ENCODE measurements around the gene ARHGEF10L.

The ARHGEF10L gene

GRCh38 chr1:17520473-17521319 is 18.8 kb upstream of the ARHGEF10L start:
- DNase-seq (ENCODE audit: low read depth) = no peak

- DNase-seq (ENCODE audit: low read depth) = no peak
Measured at GRCh38 chr1:17521946-17522612, 17.4 kb upstream of the ARHGEF10L start.

GRCh38 chr1:17523321-17524041 is 16.0 kb upstream of the ARHGEF10L start:
- no peak for DNase-seq (ENCODE audit: low read depth)

- DNase-seq (ENCODE audit: low read depth) = no peak
Measured at GRCh38 chr1:17524645-17525044, 14.9 kb upstream of the ARHGEF10L start.

GRCh38 chr1:17525996-17526686 is 13.4 kb upstream of the ARHGEF10L start:
- DNase-seq (ENCODE audit: low read depth) = no peak

- DNase-seq (ENCODE audit: low read depth) = no peak
Measured at GRCh38 chr1:17527036-17527914, 12.2 kb upstream of the ARHGEF10L start.

- no peak for DNase-seq (ENCODE audit: low read depth)
Measured at GRCh38 chr1:17529381-17529780, 10.1 kb upstream of the ARHGEF10L start.

- no peak for DNase-seq (ENCODE audit: low read depth)
Measured at GRCh38 chr1:17531343-17531681, 8.2 kb upstream of the ARHGEF10L start.

GRCh38 chr1:17531682-17532487 is 7.6 kb upstream of the ARHGEF10L start:
- no peak for DNase-seq (ENCODE audit: low read depth)

GRCh38 chr1:17533201-17533600 is 6.3 kb upstream of the ARHGEF10L start:
- DNase-seq (ENCODE audit: low read depth) = no peak

GRCh38 chr1:17535300-17535936 is 4.1 kb upstream of the ARHGEF10L start:
- no peak for DNase-seq (ENCODE audit: low read depth)

GRCh38 chr1:17538010-17538409 is 1.5 kb upstream of the ARHGEF10L start:
- DNase-seq (ENCODE audit: low read depth) = no peak

- no peak for DNase-seq (ENCODE audit: low read depth)
Measured at GRCh38 chr1:17538428-17539117, 925 bp upstream of the ARHGEF10L start.

GRCh38 chr1:17539118-17539476 is 401 bp upstream of the ARHGEF10L start:
- no peak for DNase-seq (ENCODE audit: low read depth)

GRCh38 chr1:17540255-17541001 is 930 bp downstream of the ARHGEF10L start:
- DNase-seq (ENCODE audit: low read depth) = no peak

GRCh38 chr1:17542645-17543044 is 3.1 kb downstream of the ARHGEF10L start:
- no peak for DNase-seq (ENCODE audit: low read depth)

GRCh38 chr1:17544776-17545350 is 5.4 kb downstream of the ARHGEF10L start:
- no peak for DNase-seq (ENCODE audit: low read depth)

- DNase-seq (ENCODE audit: low read depth) = no peak
Measured at GRCh38 chr1:17545356-17545755, 5.9 kb downstream of the ARHGEF10L start.
